ENCODE measurements around the gene CLEC3A.

The CLEC3A gene

GRCh38 chr16:77998350-77999023 lies 23.9 kb upstream of the CLEC3A start:
- CTCF ChIA-PET, result interaction anchor here (0.9 to 1.3 kb wide), 2 partner anchors 17 to 26 kb away, joined by 3 read pairs; no protein-coding TSS in a partner anchor
- Histone ChIP-seq H3K27ac (ENCODE audit: extremely low read depth, low read depth, low read length) (no peak overlapping the region), H3K36me3 (ENCODE audit: control insufficient read depth in 2 of 2, insufficient read depth in 1 of 2, low read length in 2 of 2) (no peaks in the 10 kb centered on the region), H3K4me3 (ENCODE audit: low read depth, low read length) (no peak overlapping the region), H3K9me3 (ENCODE audit: control insufficient read depth, insufficient read depth, low read depth, low read length) (no peaks in the 10 kb centered on the region), H3K4me1 (ENCODE audit: control insufficient read depth, insufficient read depth, low read length) (no peaks in the 10 kb centered on the region)
- POLR2A ChIA-PET, result no interaction called here
- TF ChIP-seq CTCF (tag by site-specific recombination; IDR thresholded peaks at IDR 0.05) (no peak), ZNF280C (tag by site-specific recombination; IDR thresholded peaks at IDR 0.05) (no peak), ZNF175 (tag by site-specific recombination; IDR thresholded peaks at IDR 0.05) (no peak), ZNF16 (tag by site-specific recombination; IDR thresholded peaks at IDR 0.05; ENCODE audit: low read depth) (no peak), ZNF596 (tag by site-specific recombination; IDR thresholded peaks at IDR 0.05) (no peak), ZNF169 (tag by site-specific recombination; IDR thresholded peaks at IDR 0.05) (no peak), BCL6B (tag by site-specific recombination; IDR thresholded peaks at IDR 0.05) (no peak), ZSCAN30 (tag by site-specific recombination; IDR thresholded peaks at IDR 0.05) (no peak), ZNF670 (tag by site-specific recombination; IDR thresholded peaks at IDR 0.05; ENCODE audit: low read depth) (no peak), ZNF548 (tag by site-specific recombination; IDR thresholded peaks at IDR 0.05) (no peak), ZNF404 (tag by site-specific recombination; IDR thresholded peaks at IDR 0.05) (no peak), ZNF776 (tag by site-specific recombination; IDR thresholded peaks at IDR 0.05; ENCODE audit: borderline replicate concordance) (no peak), HOXA7 (CRISPR knock-in tag; IDR thresholded peaks at IDR 0.05; ENCODE audit: borderline replicate concordance) (no peak), ZNF624 (tag by site-specific recombination; IDR thresholded peaks at IDR 0.05) (no peak), ZNF2 (tag by site-specific recombination; IDR thresholded peaks at IDR 0.05) (no peak), ZNF24 (tag by site-specific recombination; IDR thresholded peaks at IDR 0.05) (no peak), MEIS1 (CRISPR knock-in tag; IDR thresholded peaks at IDR 0.05; ENCODE audit: borderline replicate concordance) (no peak), EGR2 (tag by site-specific recombination; IDR thresholded peaks at IDR 0.05; ENCODE audit: low read depth) (no peak)
- TF ChIP-seq, protein P1, sequence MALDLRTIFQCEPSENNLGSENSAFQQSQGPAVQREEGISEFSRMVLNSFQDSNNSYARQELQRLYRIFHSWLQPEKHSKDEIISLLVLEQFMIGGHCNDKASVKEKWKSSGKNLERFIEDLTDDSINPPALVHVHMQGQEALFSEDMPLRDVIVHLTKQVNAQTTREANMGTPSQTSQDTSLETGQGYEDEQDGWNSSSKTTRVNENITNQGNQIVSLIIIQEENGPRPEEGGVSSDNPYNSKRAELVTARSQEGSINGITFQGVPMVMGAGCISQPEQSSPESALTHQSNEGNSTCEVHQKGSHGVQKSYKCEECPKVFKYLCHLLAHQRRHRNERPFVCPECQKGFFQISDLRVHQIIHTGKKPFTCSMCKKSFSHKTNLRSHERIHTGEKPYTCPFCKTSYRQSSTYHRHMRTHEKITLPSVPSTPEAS (tag by site-specific recombination; IDR thresholded peaks at IDR 0.05), result no peak
- TF ChIP-seq, protein P2, sequence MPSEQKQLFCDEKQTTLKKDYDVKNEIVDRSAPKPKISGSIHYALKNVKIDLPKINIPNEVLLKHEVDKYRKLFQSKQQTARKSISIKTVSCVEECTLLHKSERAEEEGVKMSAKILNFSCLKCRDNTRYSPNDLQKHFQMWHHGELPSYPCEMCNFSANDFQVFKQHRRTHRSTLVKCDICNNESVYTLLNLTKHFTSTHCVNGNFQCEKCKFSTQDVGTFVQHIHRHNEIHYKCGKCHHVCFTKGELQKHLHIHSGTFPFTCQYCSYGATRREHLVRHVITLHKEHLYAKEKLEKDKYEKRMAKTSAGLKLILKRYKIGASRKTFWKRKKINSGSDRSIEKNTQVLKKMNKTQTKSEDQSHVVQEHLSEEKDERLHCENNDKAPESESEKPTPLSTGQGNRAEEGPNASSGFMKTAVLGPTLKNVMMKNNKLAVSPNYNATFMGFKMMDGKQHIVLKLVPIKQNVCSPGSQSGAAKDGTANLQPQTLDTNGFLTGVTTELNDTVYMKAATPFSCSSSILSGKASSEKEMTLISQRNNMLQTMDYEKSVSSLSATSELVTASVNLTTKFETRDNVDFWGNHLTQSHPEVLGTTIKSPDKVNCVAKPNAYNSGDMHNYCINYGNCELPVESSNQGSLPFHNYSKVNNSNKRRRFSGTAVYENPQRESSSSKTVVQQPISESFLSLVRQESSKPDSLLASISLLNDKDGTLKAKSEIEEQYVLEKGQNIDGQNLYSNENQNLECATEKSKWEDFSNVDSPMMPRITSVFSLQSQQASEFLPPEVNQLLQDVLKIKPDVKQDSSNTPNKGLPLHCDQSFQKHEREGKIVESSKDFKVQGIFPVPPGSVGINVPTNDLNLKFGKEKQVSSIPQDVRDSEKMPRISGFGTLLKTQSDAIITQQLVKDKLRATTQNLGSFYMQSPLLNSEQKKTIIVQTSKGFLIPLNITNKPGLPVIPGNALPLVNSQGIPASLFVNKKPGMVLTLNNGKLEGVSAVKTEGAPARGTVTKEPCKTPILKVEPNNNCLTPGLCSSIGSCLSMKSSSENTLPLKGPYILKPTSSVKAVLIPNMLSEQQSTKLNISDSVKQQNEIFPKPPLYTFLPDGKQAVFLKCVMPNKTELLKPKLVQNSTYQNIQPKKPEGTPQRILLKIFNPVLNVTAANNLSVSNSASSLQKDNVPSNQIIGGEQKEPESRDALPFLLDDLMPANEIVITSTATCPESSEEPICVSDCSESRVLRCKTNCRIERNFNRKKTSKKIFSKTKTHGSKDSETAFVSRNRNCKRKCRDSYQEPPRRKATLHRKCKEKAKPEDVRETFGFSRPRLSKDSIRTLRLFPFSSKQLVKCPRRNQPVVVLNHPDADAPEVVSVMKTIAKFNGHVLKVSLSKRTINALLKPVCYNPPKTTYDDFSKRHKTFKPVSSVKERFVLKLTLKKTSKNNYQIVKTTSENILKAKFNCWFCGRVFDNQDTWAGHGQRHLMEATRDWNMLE (tag by site-specific recombination; conservative IDR thresholded peaks at IDR 0.05; ENCODE audit: low read depth), result no peak
